GM12873 (cell line): Measurements from ENCODE around the gene CFAP161.

Experiments used
- TF ChIP-seq, protein P1 (sequence below): IDR thresholded peaks from 2 replicates; pipeline ENCODE4 v1.5.1; 2012; ENCODE audit warnings: low read depth, mild to moderate bottlenecking, moderate library complexity, low read length, control low read depth; ENCODE audit not compliant: insufficient read depth; ENCODE audit errors: missing control alignments

The CFAP161 gene

DNA sequence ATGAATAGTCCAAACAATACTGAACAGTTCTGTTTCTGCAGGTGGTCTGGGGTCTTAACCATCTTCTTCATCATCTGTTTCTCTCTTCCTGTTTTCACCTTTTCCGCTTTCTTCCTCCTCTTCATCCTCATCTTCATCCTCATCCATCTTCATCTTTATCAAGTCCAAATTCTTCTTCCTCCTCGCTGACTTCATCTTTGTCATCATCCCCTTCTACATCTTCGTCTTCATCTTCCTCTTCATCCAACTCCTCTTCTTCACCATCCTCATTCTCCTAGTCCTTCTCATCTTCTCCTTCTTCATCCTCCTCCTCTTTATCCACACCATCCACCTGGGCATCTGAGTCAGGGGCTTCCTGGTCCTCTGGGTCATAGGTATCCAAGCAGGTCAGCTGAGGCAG, 16.5 kb upstream of the CFAP161 start:
- TF ChIP-seq, protein P1, sequence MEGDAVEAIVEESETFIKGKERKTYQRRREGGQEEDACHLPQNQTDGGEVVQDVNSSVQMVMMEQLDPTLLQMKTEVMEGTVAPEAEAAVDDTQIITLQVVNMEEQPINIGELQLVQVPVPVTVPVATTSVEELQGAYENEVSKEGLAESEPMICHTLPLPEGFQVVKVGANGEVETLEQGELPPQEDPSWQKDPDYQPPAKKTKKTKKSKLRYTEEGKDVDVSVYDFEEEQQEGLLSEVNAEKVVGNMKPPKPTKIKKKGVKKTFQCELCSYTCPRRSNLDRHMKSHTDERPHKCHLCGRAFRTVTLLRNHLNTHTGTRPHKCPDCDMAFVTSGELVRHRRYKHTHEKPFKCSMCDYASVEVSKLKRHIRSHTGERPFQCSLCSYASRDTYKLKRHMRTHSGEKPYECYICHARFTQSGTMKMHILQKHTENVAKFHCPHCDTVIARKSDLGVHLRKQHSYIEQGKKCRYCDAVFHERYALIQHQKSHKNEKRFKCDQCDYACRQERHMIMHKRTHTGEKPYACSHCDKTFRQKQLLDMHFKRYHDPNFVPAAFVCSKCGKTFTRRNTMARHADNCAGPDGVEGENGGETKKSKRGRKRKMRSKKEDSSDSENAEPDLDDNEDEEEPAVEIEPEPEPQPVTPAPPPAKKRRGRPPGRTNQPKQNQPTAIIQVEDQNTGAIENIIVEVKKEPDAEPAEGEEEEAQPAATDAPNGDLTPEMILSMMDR = no peak

DNA sequence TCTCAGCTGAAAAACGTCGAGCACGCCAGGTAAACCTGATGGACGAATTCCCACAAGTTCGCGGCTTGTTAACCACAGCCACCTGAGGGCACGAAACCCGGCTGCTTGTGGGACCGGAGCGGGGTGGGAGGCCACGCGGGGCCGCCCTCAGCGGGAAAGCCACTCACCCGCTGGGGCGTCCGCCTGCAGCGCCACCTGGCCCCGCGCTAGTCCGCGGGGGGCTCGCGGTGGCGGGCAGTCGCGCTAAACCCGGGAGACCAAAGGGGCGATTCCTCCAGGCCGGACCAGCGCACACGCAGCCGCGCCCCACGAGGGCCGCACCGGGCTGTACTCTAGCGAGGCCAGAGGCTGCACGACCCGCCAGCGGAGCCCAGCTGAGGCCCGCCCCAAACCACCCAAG, 15.7 kb upstream of the CFAP161 start:
- TF ChIP-seq, protein P1 = no peak

DNA sequence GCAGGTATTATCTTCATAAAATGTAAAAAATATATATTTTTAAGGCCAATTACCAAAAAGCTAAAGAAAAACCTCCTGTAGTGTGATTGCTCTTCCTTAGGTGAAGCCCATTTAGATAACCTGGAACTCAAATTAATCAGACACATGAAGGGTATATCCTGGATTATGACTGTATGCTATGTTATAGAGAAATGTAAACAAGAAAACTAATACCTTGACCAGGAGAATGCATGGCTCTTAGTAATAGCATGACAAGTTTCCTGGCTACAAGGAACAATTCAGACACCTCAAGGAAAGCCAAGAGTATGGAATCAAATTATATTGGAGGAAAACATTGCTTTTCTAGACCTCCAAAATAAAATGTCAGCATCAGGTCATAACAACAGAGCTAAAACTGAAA, 14.0 kb upstream of the CFAP161 start:
- TF ChIP-seq, protein P1 = no peak

DNA sequence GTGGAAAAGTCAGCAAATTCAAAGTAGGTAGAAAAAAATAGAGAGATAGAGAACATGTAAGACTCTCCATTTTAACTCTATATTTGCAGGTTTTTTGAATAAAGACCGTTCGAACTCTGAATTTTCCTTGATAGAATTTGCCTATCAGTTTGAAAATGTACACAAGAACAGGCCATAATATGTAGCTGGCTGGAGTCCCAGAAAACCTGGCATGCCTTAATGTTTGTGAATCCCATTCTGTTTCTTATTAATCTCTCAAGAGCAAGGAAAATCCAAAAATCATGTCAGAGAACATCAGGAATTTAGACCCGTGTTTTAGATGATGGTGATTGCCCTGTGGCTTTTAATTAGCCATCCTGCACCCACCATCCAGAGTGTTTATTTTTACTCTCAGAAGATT, 7.2 kb upstream of the CFAP161 start:
- TF ChIP-seq, protein P1 = no peak

DNA sequence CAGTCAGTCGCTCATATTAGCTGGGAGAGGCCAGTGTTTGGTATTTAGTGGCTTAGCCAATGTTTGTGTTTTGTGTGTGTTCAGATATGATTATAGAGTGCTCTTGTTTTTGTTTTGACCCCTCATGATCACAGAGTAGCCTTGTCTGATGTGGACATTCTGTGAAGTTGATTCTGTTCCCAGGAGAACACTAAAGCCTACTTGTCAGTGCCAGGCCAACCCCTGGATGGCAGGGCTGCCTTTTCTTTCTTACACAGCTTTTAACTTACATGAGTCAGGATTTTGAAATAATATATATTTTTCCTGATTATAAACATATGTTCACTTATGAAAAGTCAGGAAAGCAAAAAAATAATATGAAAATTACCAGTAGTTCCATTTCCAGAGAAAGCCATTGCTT, 11.9 kb downstream of the CFAP161 start:
- TF ChIP-seq, protein P1 = no peak

DNA sequence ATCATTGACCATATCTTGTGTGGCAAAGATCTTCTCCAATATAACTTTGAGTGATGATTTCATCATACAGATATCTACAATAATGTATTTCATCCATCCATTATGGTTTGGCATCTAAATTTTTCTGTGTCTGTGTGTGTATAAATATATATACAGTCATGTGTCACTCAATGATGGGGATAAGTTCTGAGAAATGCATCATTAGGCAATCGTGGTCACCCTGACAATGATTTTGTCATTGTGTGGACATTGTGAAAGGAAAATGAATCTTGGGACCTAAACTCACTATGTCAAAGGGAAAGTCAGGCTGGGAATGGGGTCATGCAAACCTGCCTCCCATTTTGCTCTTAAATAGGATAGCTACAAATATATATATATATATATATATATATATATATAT, 12.4 kb downstream of the CFAP161 start:
- TF ChIP-seq, protein P1 = no peak

DNA sequence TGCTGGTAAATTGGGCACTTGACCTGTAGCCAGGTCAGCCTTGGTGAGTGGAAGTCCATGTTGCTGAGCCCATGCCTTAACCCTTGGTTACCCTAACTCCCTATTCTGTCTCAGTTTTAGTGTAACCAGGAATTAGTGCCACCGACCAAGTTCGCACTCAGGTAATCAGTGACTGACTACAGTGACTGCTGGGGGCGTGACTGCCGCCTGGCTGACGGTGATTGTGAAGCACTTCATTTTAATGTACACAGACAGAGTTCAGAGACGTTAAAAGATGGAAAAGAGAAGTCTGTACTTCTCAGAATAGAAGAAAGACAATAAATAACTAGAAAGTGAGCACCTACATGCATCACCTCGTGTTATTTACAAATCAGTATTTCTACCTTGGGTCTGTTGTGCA, 17.3 kb downstream of the CFAP161 start:
- TF ChIP-seq, protein P1 = no peak
